GM21367 (cell line): ENCODE measurements around the gene DCAKD.

Experiments
- ATAC-seq: cut with Tn5 transposase; IDR thresholded peaks from one replicate; pipeline ENCODE4 v1.9.1; 2021; ENCODE audit not compliant: unreplicated experiment

DCAKD gene

DNA sequence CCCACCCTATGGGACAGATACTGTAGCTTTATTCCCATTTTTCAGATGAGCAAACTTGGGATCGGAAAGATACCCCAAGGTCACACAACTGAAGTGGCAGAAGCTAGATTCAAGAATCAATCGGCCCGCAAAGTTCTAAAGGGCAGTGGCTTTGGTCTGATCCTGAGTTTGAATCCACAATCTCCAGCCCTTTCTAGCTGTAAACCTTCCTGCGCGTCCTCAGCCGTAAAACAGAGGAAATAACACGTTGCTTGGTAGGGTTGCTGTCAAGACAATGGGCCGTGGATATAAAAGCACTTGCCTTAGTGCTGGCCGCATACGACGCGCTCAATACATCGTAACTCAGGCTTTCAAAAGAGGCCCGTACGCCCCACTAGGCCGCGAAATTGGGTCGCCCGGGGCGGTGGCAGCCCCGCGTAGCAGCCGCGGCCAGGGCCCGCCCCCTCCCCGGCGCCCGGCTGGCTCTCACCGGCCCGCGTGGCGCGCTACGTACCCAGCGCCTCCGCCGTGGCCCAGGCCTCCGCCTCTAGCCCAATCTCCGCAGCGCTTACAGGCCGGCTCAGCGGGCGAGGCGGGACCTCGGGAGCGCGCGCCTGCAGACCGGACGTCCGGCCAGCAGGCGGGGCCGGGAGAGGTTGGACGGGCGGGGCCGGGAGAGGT is at the start of gene DCAKD:
DCAKD (minus strand) TSS at position 573 of the 660 bp plus-strand sequence. CDS start 16,747 bp downstream, outside the sequence.
- ATAC-seq = peak; percentile 89

DNA sequence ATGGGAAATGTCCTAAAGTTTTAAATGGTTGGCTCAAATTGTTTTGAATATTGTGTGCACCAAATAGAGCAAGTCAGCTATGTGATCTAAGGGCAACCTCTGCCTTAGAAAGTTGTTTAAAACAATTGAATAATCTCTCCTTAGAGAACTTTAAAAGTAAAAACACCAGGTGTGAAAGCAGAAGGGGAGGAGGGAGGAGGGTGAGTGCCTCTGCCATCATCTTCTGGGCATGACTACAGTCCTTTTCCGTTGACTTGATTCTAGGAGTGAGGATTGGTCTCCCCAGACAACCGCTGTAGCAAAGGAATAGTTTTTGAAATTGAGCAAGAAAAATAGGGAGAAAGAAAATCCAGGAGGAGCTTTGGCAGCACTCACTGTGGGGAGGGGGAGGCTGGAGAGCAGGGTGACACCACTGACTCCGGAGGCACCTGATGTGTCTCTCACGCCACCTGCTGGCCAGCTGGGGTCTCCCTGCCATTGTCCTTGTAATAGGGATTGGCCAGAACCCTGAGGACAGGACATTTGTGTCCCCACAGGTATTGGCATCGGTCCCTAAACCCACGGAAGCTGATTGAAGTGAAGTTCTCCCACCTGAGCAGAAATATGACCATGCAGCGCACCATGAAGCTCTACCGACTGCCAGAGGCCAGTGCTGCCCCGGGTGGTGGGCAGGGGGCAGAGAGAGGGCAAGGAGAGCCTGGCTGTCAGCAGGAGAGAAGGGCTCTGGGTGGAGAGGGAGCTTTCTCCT is 47.6 kb upstream of the DCAKD start:
- ATAC-seq = no peak

DNA sequence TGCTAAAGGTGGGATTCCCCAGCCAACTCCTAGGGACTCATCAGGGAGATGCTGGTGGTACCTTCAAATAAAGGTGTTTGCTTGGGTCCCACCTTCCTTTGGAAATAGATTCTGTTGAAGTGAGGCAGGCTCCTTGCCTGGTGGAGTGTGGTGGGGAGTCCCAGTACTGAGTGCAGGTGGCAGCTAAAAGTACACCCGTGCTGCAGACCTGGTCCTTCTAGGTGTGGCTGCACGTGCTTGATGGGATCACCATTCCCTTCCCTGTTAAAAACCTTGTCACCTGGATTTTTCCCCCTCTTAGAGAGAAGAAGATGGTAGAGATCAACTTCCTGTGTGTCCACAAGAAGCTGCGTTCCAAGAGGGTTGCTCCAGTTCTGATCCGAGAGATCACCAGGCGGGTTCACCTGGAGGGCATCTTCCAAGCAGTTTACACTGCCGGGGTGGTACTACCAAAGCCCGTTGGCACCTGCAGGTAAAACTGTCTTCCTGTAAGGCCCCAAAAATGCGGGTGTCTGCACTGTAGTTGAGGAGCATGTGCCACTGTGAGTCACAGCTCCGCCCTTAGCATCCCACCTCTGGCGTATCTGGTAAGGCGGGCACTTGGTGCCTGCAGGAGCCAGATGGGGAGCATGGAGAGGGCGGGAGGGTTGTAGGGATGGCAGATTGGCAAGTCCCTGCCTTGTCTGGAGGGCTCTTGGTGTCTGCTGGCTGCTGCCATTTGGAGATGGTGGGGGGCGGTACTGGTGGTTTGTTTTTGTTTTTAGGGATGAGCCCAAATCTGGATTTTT is 46.8 kb upstream of the DCAKD start:
- ATAC-seq = no peak

DNA sequence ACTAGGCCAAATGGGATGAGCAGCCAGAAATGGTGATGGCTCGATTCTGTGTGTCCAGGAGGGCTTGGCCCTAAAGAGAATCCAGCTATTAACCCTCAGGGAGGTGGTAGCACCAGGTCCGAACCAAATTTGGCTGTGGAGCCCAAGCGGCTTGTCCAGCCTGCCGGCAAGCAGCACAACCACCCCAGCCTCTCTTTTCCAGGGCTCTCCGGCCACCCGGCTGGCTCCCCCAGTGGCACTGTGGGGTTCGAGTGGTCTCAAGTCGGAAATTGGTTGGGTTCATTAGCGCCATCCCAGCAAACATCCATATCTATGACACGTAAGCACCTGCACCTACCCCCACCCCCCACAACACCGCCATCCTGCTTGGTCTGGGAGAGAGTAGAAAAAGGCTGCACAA is 45.5 kb upstream of the DCAKD start:
- no peak for ATAC-seq

DNA sequence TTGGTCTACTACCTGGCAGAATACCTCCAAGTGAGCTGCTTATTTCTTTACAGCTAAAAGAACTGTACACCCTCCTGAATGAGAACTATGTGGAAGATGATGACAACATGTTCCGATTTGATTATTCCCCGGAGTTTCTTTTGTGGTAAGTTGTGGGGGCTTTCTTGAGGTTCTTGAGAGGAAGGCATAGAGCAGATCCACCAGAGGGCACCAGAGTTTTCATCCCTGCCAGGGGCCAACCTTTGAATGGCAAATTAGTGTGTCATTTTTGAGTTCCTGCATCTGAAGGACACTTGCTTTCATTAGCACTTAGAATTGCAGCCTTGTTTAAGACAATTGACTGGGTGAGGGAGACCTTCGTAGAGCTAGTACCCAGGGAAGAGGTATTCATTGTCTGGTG is 44.7 kb upstream of the DCAKD start:
- no peak for ATAC-seq

DNA sequence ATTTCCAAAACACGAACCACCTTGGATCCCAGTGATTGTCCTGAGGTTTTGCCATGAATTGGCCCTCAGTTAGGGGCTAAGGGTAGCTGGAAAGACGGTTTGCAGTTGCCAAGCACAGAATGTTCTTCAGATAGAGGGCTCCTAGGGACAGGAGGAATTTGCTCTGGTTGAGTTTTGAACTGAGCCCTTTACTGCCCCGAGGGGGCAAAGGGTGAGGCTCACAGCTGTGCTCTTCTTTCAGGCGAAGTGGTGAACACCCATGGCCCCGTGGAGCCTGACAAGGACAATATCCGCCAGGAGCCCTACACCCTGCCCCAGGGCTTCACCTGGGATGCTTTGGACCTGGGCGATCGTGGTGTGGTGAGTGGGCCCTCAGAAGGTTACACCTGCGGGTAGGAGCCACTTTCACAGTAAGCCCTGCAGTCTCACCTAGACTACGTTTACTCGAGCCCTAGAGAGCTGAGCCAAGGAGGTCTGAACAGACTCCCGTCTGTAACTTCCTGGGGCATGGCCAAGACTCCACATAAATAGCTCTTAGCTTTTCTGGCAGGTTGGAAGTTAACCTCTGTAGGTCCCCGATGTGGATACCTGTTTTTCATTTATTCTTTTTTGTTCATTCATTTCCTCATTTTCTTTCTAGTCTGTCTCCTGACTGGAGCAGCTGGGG is 42.1 kb upstream of the DCAKD start:
- no peak for ATAC-seq

GRCh38 chr17:45092911-45093430 is 41.5 kb upstream of the DCAKD start:
- no peak for ATAC-seq

DNA sequence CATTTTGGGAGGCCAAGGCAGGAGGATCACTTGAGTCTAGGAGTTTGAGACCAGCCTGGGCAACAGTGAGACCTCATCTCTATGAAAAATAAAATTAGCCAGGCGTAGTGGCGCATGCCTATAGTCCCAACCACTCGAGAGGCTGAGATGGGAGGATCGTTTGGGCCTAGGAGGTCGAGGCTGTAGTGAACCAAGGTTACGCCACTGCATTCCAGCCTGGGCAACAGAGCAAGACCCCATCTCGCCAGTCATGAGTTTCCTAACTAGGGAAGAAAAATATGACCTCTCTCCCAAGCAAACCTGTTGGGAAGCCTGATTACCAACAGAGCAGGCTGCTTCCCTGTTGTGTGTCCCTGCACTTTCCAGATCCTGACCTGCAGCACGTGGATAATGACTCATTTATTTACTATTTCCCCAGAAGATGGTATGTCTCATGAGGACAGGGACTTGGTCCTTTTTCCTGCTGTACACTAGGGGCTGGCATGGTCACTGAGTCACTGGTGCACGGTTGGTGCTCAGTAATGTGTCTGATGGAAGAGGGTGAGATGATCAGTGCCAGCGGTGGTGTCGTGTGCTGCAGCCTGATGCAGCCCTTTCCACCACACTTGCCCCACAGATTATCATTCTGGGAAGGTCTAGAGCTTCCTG is 40.5 kb upstream of the DCAKD start:
- no peak for ATAC-seq

DNA sequence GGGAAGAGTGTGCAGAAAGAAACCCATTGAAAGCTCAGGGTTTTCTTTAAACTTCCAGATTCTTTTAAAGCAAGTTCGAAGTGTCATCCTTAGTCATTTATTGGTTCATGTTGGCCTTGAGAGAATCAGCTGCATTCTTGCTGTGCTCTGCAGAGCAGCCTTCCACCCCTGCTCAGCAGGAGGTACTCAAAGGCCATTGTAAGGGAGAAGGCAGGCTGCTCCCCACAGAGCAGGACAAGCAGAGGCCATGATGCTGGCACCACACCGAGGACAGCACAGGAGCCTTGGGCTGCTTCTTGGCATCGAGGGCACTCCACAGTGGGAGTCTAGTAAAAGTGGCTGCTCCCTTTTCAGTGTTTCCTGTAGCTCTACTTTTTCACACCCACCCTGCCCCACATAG is 39.3 kb upstream of the DCAKD start:
- no peak for ATAC-seq

DNA sequence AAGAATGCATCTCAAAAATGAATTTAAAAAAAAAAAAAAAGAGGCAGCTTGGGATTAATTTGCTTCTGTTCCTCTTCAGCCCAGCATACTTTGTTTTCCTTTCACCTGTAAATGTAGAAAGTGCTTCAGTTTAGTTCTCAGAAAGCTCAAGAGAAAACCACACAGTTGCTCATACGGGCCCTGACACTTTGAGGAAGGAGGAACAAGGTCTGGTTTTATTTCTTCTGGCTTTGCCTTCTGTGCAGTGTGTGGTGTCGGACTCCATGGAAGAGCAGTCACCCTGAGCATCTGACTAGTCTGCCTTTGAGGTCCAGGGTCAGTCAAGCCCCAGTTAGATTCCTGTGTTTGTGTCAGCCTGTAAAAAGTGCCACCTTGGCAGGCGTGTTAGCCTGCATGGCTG is 37.3 kb upstream of the DCAKD start:
- ATAC-seq = no peak

- no peak for ATAC-seq
Measured at GRCh38 chr17:45087978-45088377, 36.5 kb upstream of the DCAKD start.

- no peak for ATAC-seq
Measured at GRCh38 chr17:45087504-45087975, 36.1 kb upstream of the DCAKD start.

DNA sequence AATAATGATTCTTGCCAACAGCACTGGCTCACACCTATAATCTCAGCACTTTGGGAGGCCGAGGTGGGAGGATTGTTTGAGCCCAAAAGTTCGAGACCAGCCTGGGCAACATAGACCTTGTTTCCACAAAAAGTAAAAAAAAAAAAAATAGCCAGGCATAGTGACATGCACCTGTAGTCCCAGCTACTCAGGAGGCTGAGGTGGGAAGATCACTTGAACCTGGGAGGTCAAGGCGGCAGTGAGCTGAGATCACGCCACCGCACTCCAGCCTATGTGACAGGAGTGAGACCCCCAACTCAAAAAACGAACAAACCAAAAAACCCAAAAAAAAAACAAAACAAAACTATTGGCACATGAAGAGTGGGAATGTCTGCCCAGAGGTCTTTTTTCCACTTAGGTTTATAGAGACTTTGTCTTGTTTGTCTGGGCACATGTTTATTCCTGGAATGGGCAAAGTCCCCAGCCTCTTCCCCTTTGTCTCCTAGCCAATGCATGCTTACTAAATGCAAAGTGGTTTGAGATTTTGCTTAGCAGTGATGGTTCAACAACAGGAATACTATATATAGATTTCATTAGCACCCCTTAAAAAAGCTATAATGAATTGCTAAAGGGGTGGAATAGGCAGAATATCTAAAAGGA is 35.6 kb upstream of the DCAKD start:
- ATAC-seq = no peak

DNA sequence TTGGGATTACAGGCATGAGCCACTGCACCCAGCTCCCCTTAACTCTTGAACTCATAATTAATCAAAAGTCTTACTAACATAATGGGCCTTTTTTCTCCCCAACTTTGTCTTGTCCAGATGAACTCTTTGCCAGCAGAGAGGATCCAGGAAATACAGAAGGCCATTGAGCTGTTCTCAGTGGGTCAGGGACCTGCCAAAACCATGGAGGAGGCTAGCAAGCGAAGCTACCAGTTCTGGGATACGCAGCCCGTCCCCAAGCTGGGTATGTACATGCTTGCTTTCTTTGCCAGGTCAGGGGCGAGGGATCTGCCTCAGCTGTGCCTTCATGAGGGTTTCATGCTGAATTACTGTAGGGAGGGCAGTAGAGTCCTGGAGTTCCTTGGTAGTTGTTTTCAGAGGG is 35.0 kb upstream of the DCAKD start:
- ATAC-seq = no peak

GRCh38 chr17:45081047-45081703 is 29.7 kb upstream of the DCAKD start:
- no peak for ATAC-seq

- ATAC-seq = no peak
Measured at GRCh38 chr17:45077643-45078042, 26.2 kb upstream of the DCAKD start.

- no peak for ATAC-seq
Measured at GRCh38 chr17:45073414-45074070, 22.1 kb upstream of the DCAKD start.

DNA sequence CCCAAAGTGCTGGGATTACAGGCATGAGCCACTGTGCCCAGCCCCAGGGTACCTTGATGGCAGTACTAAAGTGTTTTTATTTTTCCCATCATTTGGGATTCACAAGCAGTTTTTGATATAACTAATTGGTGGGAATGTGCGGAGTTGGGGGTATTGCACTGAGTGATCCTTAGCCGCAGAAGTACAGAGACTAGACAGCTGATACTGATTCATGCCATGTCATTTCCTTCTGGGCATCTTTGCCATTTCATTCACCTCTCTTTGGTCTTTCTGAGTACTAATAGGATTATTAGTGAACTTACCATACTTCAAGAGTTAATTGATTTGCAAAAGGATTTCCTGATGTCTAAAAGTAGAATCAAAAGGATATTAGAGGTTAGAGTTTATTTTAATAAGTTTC is 19.4 kb upstream of the DCAKD start:
- no peak for ATAC-seq

DNA sequence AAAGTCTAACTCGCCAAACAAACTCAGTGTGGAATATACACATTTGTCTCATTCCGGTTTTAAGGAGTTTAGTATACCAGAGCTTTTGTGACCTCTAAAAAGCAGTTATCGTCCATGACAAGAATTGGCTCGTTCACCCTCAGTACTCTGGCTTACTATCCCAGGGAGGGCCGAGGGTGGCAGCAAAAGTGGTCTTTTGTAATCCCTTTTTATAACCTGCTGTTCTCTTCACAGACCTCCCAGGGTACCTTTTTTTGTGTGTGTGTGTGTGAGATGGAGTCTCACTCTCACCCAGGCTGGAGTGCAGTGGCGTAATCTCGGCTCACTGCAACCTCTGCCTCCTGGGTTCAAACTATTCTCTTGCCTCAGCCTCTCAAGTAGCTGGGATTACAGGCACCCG is 18.6 kb upstream of the DCAKD start:
- no peak for ATAC-seq
